ENCODE results near the gene ZNF76.

DNA sequence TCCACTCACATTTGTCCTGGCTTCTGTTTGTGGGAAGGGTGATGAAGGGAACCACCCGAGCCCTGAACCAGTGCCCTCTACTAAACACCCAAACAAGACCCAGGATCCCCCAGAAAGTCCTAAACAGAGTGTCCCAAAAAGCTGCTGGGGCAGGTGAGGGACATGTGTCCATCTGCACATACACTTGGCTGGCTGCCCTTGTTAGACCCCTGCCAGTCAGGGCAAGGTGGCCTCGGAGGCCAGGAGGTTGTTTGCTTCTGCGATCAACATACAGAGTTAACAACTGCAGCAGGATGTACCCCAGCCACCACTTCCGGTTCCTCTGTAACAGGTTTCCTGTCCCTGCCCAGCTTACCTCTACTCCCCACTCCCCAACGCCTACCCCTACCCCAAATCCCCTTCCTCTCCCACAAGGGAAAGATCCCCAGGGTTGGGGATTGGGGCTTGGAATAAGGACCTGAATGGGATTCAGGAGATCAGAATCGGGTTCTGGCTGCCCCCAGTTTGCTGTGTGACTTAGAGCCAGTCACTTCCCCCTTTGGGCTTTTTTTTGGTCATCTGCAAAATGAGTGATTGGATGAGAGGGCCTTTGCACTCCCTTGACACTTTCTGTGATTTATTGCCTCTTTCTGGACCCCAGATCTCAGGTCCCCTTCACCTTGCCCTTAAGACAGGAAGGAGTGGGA lies 52.0 kb downstream of the ZNF76 start:
- TF ChIP-seq, protein P1, sequence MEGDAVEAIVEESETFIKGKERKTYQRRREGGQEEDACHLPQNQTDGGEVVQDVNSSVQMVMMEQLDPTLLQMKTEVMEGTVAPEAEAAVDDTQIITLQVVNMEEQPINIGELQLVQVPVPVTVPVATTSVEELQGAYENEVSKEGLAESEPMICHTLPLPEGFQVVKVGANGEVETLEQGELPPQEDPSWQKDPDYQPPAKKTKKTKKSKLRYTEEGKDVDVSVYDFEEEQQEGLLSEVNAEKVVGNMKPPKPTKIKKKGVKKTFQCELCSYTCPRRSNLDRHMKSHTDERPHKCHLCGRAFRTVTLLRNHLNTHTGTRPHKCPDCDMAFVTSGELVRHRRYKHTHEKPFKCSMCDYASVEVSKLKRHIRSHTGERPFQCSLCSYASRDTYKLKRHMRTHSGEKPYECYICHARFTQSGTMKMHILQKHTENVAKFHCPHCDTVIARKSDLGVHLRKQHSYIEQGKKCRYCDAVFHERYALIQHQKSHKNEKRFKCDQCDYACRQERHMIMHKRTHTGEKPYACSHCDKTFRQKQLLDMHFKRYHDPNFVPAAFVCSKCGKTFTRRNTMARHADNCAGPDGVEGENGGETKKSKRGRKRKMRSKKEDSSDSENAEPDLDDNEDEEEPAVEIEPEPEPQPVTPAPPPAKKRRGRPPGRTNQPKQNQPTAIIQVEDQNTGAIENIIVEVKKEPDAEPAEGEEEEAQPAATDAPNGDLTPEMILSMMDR (IDR thresholded peaks at IDR 0.05; ENCODE audit: extremely low read depth in 1 of 2, insufficient read depth in 1 of 2, low read depth in 1 of 2, low read length in 2 of 2): no peak
- TF ChIP-seq POLR2A (IDR thresholded peaks at IDR 0.05; ENCODE audit: low read depth, low read length): no peak
- TF ChIP-seq POLR2AphosphoS5 (IDR thresholded peaks at IDR 0.05; ENCODE audit: insufficient read depth, low read depth, low read length): no peak
- no peak for TF ChIP-seq EZH2 (IDR thresholded peaks at IDR 0.05; ENCODE audit: borderline replicate concordance, low read depth, low read length, severe bottlenecking)
- no peak for TF ChIP-seq GATA2 (IDR thresholded peaks at IDR 0.05; ENCODE audit: insufficient read depth, insufficient read length, low read depth, low read length)
- TF ChIP-seq, protein P2, sequence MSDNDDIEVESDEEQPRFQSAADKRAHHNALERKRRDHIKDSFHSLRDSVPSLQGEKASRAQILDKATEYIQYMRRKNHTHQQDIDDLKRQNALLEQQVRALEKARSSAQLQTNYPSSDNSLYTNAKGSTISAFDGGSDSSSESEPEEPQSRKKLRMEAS (IDR thresholded peaks at IDR 0.05; ENCODE audit: insufficient read depth, insufficient read length): no peak
- TF ChIP-seq JUN (IDR thresholded peaks at IDR 0.05; ENCODE audit: borderline replicate concordance, insufficient read depth, insufficient read length, low read depth): no peak
